Endothelial cell of umbilical vein (primary cell): ENCODE results near the gene ECI1. TPM values are rescaled to one million over a fixed set of nuclear protein-coding genes. Genes with fewer than 3 reads are reported as not detected.

Experiments used
- BruUV-seq: library from RNA; stranded (reverse); fragments of 400-500 nt; replicated peaks from 2 replicates; lab custom pipeline; 2021; lab: Mats Ljungman, UMichigan
- CTCF ChIA-PET: fragments of 300-600, 350-600 bp; sonication (Branson Sonifier 250); formaldehyde crosslinking; loops from one replicate; lab custom pipeline; 2021; ENCODE audit warnings: antibody characterized with exemption, inconsistent platforms; lab: Charles Lee
- POLR2A ChIA-PET: fragments of 300-600, 350-600 bp; sonication (Branson Sonifier 250); formaldehyde crosslinking; loops from one replicate; lab custom pipeline; 2021; ENCODE audit warnings: antibody characterized with exemption, inconsistent platforms; lab: Charles Lee
- DNase-seq: peaks from one replicate; pipeline ENCODE4 v3.0.0-alpha.2; 2011; ENCODE audit warnings: low read depth, low spot score
- FAIRE-seq: peaks from 2 replicates; lab custom pipeline; 2011; peaks lifted over from hg19 to GRCh38; lab: Jason Lieb, UNC
- H2AFZ ChIP-seq: 2 replicates; pipeline ENCODE4 v1.6.0; 2012; ENCODE audit warnings: low read depth, low read length, control low read depth, inconsistent platforms
- H3K27ac ChIP-seq: 2 replicates; pipeline ENCODE4 v1.5.1; 2011; ENCODE audit warnings: low read depth, mild to moderate bottlenecking, control low read depth, low read length, moderate library complexity; ENCODE audit not compliant: insufficient read depth
- H3K27me3 ChIP-seq, 2 experiments: 2 replicates each; pipeline versions ENCODE4 v1.6.0 to v1.6.1; 2011; ENCODE audit warnings: low read length in 2 of 2, mixed read lengths in 1 of 2; ENCODE audit not compliant: control insufficient read depth in 2 of 2, insufficient read depth in 2 of 2
- H3K36me3 ChIP-seq, 2 experiments: 2 replicates in 1 of 2; 3 replicates in 1 of 2; pipeline ENCODE4 v1.5.1; 2011; ENCODE audit warnings: low read length in 2 of 2, mild to moderate bottlenecking in 1 of 2, moderate library complexity in 1 of 2; ENCODE audit not compliant: control insufficient read depth in 2 of 2, insufficient read depth in 2 of 2; ENCODE audit errors: extremely low read depth in 1 of 2
- H3K4me1 ChIP-seq: 3 replicates; pipeline ENCODE4 v1.5.1; 2011; ENCODE audit warnings: mild to moderate bottlenecking, low read length; ENCODE audit not compliant: control insufficient read depth, insufficient read depth; ENCODE audit errors: extremely low read depth
- H3K4me2 ChIP-seq: 2 replicates; pipeline ENCODE4 v1.6.1; 2011; ENCODE audit warnings: low read length, control low read depth, mixed read lengths; ENCODE audit not compliant: insufficient read depth
- H3K4me3 ChIP-seq, 3 experiments: fragments of 200-600 bp in 1 of 3; sonication (generic), shearing (Covaris generic) in 1 of 3; replicated peaks in 1 of 3; 2 replicates each; pipeline ENCODE4 v1.5.1; 2011 to 2016; ENCODE audit warnings: control low read depth in 3 of 3, low read length in 3 of 3, mild to moderate bottlenecking in 2 of 3, inconsistent platforms in 1 of 3, low read depth in 1 of 3, moderate library complexity in 1 of 3; ENCODE audit not compliant: insufficient read depth in 1 of 3
- H3K79me2 ChIP-seq: 2 replicates; pipeline ENCODE4 v1.6.0; 2012; ENCODE audit warnings: low read length, inconsistent platforms; ENCODE audit not compliant: control insufficient read depth, insufficient read depth
- H3K9ac ChIP-seq: replicated peaks from 2 replicates; pipeline ENCODE3; 2011; ENCODE audit warnings: low read length, control low read depth; ENCODE audit not compliant: insufficient read depth; ENCODE audit errors: extremely low read depth
- H3K9me1 ChIP-seq: replicated peaks from 3 replicates; pipeline ENCODE4 v1.6.0; 2011; ENCODE audit warnings: mild to moderate bottlenecking, low read length; ENCODE audit not compliant: control insufficient read depth, insufficient read depth; ENCODE audit errors: extremely low read depth
- H3K9me3 ChIP-seq: replicated peaks from 2 replicates; pipeline ENCODE4 v1.5.1; 2012; ENCODE audit warnings: low read length, inconsistent platforms; ENCODE audit not compliant: control insufficient read depth, insufficient read depth
- H4K20me1 ChIP-seq: replicated peaks from 2 replicates; pipeline ENCODE3; 2011; ENCODE audit warnings: mild to moderate bottlenecking, low read length; ENCODE audit not compliant: control insufficient read depth, insufficient read depth; ENCODE audit errors: extremely low read depth
- GATA2 ChIP-seq: IDR thresholded peaks from 2 replicates; pipeline ENCODE4 v1.7.0; 2011; ENCODE audit warnings: low read depth, mild to moderate bottlenecking, moderate library complexity, mixed read lengths, low read length; ENCODE audit not compliant: insufficient read length, insufficient read depth
- JUN ChIP-seq: IDR thresholded peaks from 2 replicates; pipeline ENCODE4 v1.6.1; 2011; ENCODE audit warnings: borderline replicate concordance, low read depth; ENCODE audit not compliant: insufficient read length, insufficient read depth
- MYC ChIP-seq: IDR thresholded peaks from one replicate; pipeline ENCODE4 v1.6.1; 2011; ENCODE audit warnings: mild to moderate bottlenecking, low read depth, low read length
- POLR2A ChIP-seq: IDR thresholded peaks from 2 replicates; pipeline ENCODE4 v1.6.1; 2012; ENCODE audit warnings: low read depth, mild to moderate bottlenecking, control low read depth, low read length
- POLR2AphosphoS5 ChIP-seq: IDR thresholded peaks from 2 replicates; pipeline ENCODE4 v1.6.1; 2012; ENCODE audit warnings: low read depth, mild to moderate bottlenecking, control low read depth, low read length, moderate library complexity; ENCODE audit not compliant: insufficient read depth
- dilution Hi-C: fragments of 300-500 bp; cut with MboI; formaldehyde crosslinking; loops from one replicate; pipeline ENCODE4 v1.15.0; 2019; ENCODE audit warnings: low sequenced_read_pairs; ENCODE audit not compliant: extremely low pct_ligation_motif_present
- intact Hi-C: fragments of 100-400 bp; cut with micrococcal nuclease; formaldehyde crosslinking; loops from one replicate; pipeline ENCODE4 v1.10.0; 2022
- polyA plus RNA-seq, 4 experiments: library from polyadenylated mRNA; depleted of rRNA in 3 of 4; stranded (reverse) in 3 of 4; unstranded in 1 of 4; fragments of >200 nt; gene quantifications; 2 replicates each; pipeline versions ENCODE4 v1.2.1 to v1.2.3, GENCODE V29; 2011 to 2012; ENCODE audit warnings: missing spikeins in 1 of 4
- total RNA-seq: library from RNA; stranded (reverse); gene quantifications from 2 replicates; pipeline ENCODE4 v1.2.3, GENCODE V29; 2021

The ECI1 gene
- total and polyA plus RNA-seq, 2 donors (not counting 3 experiments of a cell fraction or from before 2014, with no cell fraction given): 43.6 to 48.3 TPM

DNA sequence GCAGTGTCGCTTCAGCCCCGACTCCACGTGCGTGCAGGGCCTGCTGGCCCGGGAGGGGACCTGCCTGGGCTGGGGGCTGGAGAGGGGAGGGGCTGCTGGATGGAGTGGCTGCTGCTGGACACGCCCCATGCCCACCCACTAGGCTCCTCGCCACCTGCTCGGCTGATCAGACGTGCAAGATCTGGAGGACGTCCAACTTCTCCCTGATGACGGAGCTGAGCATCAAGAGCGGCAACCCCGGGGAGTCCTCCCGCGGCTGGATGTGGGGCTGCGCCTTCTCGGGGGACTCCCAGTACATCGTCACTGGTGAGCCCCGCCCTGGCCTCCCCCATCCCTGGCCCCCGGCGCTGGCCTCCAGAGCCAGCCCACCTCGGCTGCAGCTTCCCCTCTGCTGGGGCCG lies 43.1 kb downstream of the ECI1 start:
- Histone ChIP-seq H3K36me3 (peaks cover 0 to 22% of the 10 kb centered on the region in 2 experiments), H2AFZ (no peak overlapping the region), H3K9me3 (no peaks in the 10 kb centered on the region), H3K4me3 (no peak overlapping the region), H3K27me3 (no peaks in the 10 kb centered on the region), H3K9me1 (no peaks in the 10 kb centered on the region), H3K79me2 (peaks cover 20% of the 10 kb centered on the region), H3K4me1 (peaks cover 20% of the 10 kb centered on the region), H4K20me1 (no peaks in the 10 kb centered on the region), H3K4me2 (no peak overlapping the region), H3K27ac (no peak overlapping the region), H3K9ac (no peak overlapping the region)
- dilution Hi-C loops: no loop called here
- BruUV-seq: no TSS peak
- CTCF ChIA-PET: no interaction called here
- no peak for FAIRE-seq
- no peak for DNase-seq
- TF ChIP-seq GATA2 (no peak), POLR2A (no peak), JUN (no peak), POLR2AphosphoS5 (no peak)
- POLR2A ChIA-PET: interaction anchor here (1.7 kb wide), 1 partner anchor 53 kb away, joined by 5 read pairs; the partner anchor contains the start of gene TRAF7
- intact Hi-C loops: no loop called here

DNA sequence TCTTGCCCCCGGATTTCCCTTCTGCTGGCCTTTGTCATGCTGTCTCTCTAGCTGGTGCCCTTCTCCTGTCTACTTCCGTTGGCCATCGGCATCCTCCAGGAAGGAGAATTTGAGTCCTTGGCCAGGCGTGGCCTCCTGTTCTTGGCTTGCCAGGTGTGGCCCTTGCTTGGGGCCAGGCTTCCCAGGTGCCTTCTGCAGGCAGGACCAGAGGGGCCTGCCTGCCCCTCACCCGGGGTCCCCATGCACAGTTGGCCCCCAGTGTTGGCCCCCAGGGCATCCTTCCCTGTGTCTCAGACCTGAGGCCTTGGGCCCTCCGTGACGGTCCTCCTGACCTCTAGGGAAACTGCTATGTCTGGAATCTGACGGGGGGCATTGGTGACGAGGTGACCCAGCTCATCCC lies 43.5 kb downstream of the ECI1 start:
- CTCF ChIA-PET: no interaction called here
- dilution Hi-C loops (no loop called here), intact Hi-C loops (no loop called here)
- no TSS peak for BruUV-seq
- H3K4me1 ChIP-seq: peaks cover 16% of the 10 kb centered on the region
- H4K20me1 ChIP-seq: no peaks in the 10 kb centered on the region
- FAIRE-seq (no peak), DNase-seq (no peak)
- no peaks in the 10 kb centered on the region for H3K9me3 ChIP-seq
- POLR2A ChIA-PET: no interaction called here
- H3K4me3 ChIP-seq: no peak overlapping the region
- H3K36me3 ChIP-seq: peaks cover 0 to 22% of the 10 kb centered on the region in 2 experiments
- H3K9me1 ChIP-seq: no peaks in the 10 kb centered on the region
- no peak for TF ChIP-seq MYC
- TF ChIP-seq JUN: no peak
- H3K9ac ChIP-seq: no peak overlapping the region
- no peak overlapping the region for H3K4me2 ChIP-seq
- H3K79me2 ChIP-seq: peaks cover 16% of the 10 kb centered on the region
- no peak overlapping the region for H3K27ac ChIP-seq
- no peak overlapping the region for H2AFZ ChIP-seq
- H3K27me3 ChIP-seq: no peaks in the 10 kb centered on the region
